GM12865 (cell line): ENCODE data around the gene FUT6.

ENCODE experiments used
- DNase-seq: peaks from one replicate; pipeline ENCODE4 v3.0.0; 2010; ENCODE audit warnings: low read depth
- H3K4me3 ChIP-seq: 2 replicates; pipeline ENCODE4 v1.5.1; 2011; ENCODE audit warnings: mild to moderate bottlenecking, low read depth, low read length, control low read depth
- CTCF ChIP-seq: IDR thresholded peaks from 2 replicates; pipeline ENCODE4 v1.5.1; 2011; ENCODE audit warnings: low read length, control low read depth, low read depth, inconsistent platforms; ENCODE audit not compliant: insufficient read depth; ENCODE audit errors: missing control alignments

FUT6 gene

GRCh38 chr19:5822181-5822844, 17.2 kb downstream of the FUT6 start:
- no peak for TF ChIP-seq CTCF
- H3K4me3 ChIP-seq, result no peak overlapping the region
- no peak for DNase-seq

GRCh38 chr19:5821521-5822180, 17.9 kb downstream of the FUT6 start:
- TF ChIP-seq CTCF, result no peak
- H3K4me3 ChIP-seq, result no peak overlapping the region
- DNase-seq, result no peak

GRCh38 chr19:5820785-5821184, 18.7 kb downstream of the FUT6 start:
- no peak for DNase-seq
- no peak for TF ChIP-seq CTCF
- H3K4me3 ChIP-seq, result no peak overlapping the region

GRCh38 chr19:5818594-5818993, 20.9 kb downstream of the FUT6 start:
- no peak for TF ChIP-seq CTCF
- DNase-seq, result no peak
- H3K4me3 ChIP-seq, result no peak overlapping the region

GRCh38 chr19:5817218-5817617, 22.3 kb downstream of the FUT6 start:
- no peak for TF ChIP-seq CTCF
- no peak for DNase-seq
- H3K4me3 ChIP-seq, result no peak overlapping the region

- no peak for DNase-seq
- TF ChIP-seq CTCF, result no peak
- H3K4me3 ChIP-seq, result no peak overlapping the region
These were observed 24.7 kb downstream of the FUT6 start for GRCh38 chr19:5814852-5815246.
